ENCODE data around the gene PEX14. TPM values are rescaled to one million over a fixed set of nuclear protein-coding genes. Genes with fewer than 3 reads are reported as not detected.

PEX14 gene
- total RNA-seq, 1 experiment from 2014 or later: 27.3 TPM

DNA sequence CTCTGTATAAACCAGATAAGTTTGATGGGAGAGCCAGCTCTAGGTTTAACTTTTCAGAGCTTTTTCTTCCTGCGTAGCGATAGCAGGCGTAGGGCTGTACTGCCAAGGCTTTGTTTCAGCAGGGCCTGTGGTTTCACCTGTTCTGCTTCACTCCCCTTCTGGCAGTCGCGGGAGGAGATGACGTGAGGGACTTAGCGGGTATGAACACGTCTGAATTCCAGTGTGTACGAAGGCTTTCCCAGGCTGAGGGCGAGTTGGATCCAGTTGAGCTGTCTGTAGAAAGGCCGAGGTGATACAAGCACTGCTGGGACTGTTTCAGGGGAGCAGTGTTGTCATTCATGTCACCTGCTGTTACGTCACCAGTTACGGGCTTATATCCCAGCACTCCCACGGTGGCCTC, 21.2 kb downstream of the PEX14 start (continued):
- TF ChIP-seq ZSCAN18 (CRISPR knock-in tag; IDR thresholded peaks at IDR 0.05) (no peak), SOX15 (CRISPR knock-in tag; IDR thresholded peaks at IDR 0.05) (no peak), ZNF232 (CRISPR knock-in tag; IDR thresholded peaks at IDR 0.05) (no peak), CBFB (CRISPR knock-in tag; IDR thresholded peaks at IDR 0.05; ENCODE audit: low read depth) (no peak)

- no peak overlapping the region for H3K27ac Mint-ChIP-seq
- no peaks in the 10 kb centered on the region for H3K9me3 Mint-ChIP-seq
- POLR2A ChIA-PET: no interaction called here
- TF ChIP-seq, protein P1, sequence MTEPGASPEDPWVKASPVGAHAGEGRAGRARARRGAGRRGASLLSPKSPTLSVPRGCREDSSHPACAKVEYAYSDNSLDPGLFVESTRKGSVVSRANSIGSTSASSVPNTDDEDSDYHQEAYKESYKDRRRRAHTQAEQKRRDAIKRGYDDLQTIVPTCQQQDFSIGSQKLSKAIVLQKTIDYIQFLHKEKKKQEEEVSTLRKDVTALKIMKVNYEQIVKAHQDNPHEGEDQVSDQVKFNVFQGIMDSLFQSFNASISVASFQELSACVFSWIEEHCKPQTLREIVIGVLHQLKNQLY (CRISPR knock-in tag; IDR thresholded peaks at IDR 0.05): no peak
- TF ChIP-seq SOX15 (CRISPR knock-in tag; IDR thresholded peaks at IDR 0.05) (no peak), MYBL2 (CRISPR knock-in tag; IDR thresholded peaks at IDR 0.05) (no peak), ZNF671 (CRISPR knock-in tag; IDR thresholded peaks at IDR 0.05) (no peak), FOXJ3 (CRISPR knock-in tag; IDR thresholded peaks at IDR 0.05; ENCODE audit: borderline replicate concordance) (no peak), ZNF423 (CRISPR knock-in tag; IDR thresholded peaks at IDR 0.05) (no peak), NFATC4 (CRISPR knock-in tag; IDR thresholded peaks at IDR 0.05) (no peak), RORB (CRISPR knock-in tag; IDR thresholded peaks at IDR 0.05) (no peak)
- TF ChIP-seq, protein P2, sequence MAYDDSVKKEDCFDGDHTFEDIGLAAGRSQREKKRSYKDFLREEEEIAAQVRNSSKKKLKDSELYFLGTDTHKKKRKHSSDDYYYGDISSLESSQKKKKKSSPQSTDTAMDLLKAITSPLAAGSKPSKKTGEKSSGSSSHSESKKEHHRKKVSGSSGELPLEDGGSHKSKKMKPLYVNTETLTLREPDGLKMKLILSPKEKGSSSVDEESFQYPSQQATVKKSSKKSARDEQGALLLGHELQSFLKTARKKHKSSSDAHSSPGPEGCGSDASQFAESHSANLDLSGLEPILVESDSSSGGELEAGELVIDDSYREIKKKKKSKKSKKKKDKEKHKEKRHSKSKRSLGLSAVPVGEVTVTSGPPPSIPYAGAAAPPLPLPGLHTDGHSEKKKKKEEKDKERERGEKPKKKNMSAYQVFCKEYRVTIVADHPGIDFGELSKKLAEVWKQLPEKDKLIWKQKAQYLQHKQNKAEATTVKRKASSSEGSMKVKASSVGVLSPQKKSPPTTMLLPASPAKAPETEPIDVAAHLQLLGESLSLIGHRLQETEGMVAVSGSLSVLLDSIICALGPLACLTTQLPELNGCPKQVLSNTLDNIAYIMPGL (CRISPR knock-in tag; IDR thresholded peaks at IDR 0.05): no peak
- TF ChIP-seq, protein P3, sequence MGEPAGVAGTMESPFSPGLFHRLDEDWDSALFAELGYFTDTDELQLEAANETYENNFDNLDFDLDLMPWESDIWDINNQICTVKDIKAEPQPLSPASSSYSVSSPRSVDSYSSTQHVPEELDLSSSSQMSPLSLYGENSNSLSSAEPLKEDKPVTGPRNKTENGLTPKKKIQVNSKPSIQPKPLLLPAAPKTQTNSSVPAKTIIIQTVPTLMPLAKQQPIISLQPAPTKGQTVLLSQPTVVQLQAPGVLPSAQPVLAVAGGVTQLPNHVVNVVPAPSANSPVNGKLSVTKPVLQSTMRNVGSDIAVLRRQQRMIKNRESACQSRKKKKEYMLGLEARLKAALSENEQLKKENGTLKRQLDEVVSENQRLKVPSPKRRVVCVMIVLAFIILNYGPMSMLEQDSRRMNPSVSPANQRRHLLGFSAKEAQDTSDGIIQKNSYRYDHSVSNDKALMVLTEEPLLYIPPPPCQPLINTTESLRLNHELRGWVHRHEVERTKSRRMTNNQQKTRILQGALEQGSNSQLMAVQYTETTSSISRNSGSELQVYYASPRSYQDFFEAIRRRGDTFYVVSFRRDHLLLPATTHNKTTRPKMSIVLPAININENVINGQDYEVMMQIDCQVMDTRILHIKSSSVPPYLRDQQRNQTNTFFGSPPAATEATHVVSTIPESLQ (CRISPR knock-in tag; IDR thresholded peaks at IDR 0.05): no peak
- TF ChIP-seq, protein P4, sequence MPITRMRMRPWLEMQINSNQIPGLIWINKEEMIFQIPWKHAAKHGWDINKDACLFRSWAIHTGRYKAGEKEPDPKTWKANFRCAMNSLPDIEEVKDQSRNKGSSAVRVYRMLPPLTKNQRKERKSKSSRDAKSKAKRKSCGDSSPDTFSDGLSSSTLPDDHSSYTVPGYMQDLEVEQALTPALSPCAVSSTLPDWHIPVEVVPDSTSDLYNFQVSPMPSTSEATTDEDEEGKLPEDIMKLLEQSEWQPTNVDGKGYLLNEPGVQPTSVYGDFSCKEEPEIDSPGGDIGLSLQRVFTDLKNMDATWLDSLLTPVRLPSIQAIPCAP (CRISPR knock-in tag; IDR thresholded peaks at IDR 0.05): no peak
- H3K4me3 Mint-ChIP-seq: no peak overlapping the region
- ATAC-seq: no peak
- no peaks in the 10 kb centered on the region for H3K27me3 Mint-ChIP-seq (ENCODE audit: low read depth)
- H3K4me1 Mint-ChIP-seq: peaks cover 15% of the 10 kb centered on the region
- no peak for DNase-seq (ENCODE audit: low spot score)
- CTCF ChIA-PET: interaction anchor here (1.2 to 6.7 kb wide), 3 partner anchors 11 to 67 kb away, joined by 4 to 48 read pairs (median 39); partner anchors contain the start of gene CENPS
- no peaks in the 10 kb centered on the region for H3K36me3 Mint-ChIP-seq
These were observed 22.4 kb downstream of the PEX14 start for GRCh38 chr1:10497109-10497508.

DNA sequence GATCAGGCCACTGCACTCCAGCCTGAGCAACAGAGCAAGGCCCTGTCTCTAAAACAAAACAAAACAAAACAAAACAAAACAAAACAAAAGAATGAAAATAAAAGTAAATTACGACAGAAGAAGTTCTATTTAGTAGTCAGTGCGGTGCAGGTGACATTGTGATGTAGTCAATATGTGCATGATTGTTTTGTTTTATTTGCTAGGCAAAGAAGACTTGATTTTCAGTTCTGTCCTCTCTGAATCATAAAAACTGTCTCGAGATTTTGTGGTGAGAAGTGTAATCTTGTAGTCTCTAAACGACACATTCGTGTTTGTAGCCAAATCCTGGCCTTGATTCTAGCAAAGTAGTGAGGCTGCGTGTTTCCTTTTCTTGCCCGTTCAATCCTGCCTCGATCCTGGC, 23.5 kb downstream of the PEX14 start:
- Mint-ChIP-seq H3K27me3 (ENCODE audit: low read depth) (no peaks in the 10 kb centered on the region), H3K4me3 (no peak overlapping the region), H3K4me1 (peaks cover 15% of the 10 kb centered on the region), H3K9me3 (no peaks in the 10 kb centered on the region), H3K27ac (peak overlapping the region; percentile 73), H3K36me3 (no peaks in the 10 kb centered on the region)
- CTCF ChIA-PET: interaction anchor here (4.8 to 6.7 kb wide), 2 partner anchors 9 to 68 kb away, joined by 39 to 48 read pairs; partner anchors contain the start of gene CENPS
- DNase-seq (ENCODE audit: low spot score) (no peak), ATAC-seq (no peak)
- TF ChIP-seq STAT6 (CRISPR knock-in tag; conservative IDR thresholded peaks at IDR 0.05; ENCODE audit: low read depth): no peak
- TF ChIP-seq CTCF (IDR thresholded peaks at IDR 0.05): no peak
- TF ChIP-seq NFE2L1 (CRISPR knock-in tag; IDR thresholded peaks at IDR 0.05): no peak
- POLR2A ChIA-PET: no interaction called here

All from WTC11 (cell line).